ENCODE data around the gene FCRL5.

DNA sequence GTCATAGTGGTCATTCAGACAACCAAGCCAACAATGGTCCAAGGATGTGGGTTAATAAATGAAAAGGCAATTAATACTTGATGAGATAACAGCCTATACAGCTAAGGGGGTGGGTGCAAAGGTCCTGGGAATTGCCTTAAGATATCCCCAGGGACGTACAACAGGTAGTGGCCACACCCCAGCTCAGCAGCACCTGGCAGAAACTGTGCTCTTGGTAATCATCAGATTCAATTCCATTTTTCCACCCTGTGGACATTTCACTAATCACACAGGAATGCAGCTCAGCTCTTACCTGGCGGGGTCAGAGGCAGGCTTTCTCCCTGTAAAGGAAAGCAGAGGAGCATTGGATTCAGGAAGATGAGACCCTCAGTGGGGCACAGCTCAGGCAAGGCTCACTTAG, 32.9 kb downstream of the FCRL5 start:
- TF ChIP-seq, protein P1, sequence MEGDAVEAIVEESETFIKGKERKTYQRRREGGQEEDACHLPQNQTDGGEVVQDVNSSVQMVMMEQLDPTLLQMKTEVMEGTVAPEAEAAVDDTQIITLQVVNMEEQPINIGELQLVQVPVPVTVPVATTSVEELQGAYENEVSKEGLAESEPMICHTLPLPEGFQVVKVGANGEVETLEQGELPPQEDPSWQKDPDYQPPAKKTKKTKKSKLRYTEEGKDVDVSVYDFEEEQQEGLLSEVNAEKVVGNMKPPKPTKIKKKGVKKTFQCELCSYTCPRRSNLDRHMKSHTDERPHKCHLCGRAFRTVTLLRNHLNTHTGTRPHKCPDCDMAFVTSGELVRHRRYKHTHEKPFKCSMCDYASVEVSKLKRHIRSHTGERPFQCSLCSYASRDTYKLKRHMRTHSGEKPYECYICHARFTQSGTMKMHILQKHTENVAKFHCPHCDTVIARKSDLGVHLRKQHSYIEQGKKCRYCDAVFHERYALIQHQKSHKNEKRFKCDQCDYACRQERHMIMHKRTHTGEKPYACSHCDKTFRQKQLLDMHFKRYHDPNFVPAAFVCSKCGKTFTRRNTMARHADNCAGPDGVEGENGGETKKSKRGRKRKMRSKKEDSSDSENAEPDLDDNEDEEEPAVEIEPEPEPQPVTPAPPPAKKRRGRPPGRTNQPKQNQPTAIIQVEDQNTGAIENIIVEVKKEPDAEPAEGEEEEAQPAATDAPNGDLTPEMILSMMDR (IDR thresholded peaks at IDR 0.05; ENCODE audit: insufficient read depth, low read depth, low read length) = no peak
- no peak for TF ChIP-seq EZH2 (IDR thresholded peaks at IDR 0.05; ENCODE audit: insufficient read depth, low read length)
